C4-2B (cell line): ENCODE measurements around the gene NMUR1.

Experiments
- H3K27ac ChIP-seq: fragments of 450-650 bp; 2 replicates; pipeline ENCODE4 v1.5.1; 2017
- ZFX ChIP-seq: fragments of 450-650 bp; IDR thresholded peaks from 2 replicates; pipeline ENCODE4 v1.6.1; 2017
- TF ChIP-seq, protein P1 (sequence below): fragments of 450-650 bp; conservative IDR thresholded peaks from 2 replicates; pipeline ENCODE4 v1.5.1; 2017; ENCODE audit warnings: mild to moderate bottlenecking

NMUR1 gene

DNA sequence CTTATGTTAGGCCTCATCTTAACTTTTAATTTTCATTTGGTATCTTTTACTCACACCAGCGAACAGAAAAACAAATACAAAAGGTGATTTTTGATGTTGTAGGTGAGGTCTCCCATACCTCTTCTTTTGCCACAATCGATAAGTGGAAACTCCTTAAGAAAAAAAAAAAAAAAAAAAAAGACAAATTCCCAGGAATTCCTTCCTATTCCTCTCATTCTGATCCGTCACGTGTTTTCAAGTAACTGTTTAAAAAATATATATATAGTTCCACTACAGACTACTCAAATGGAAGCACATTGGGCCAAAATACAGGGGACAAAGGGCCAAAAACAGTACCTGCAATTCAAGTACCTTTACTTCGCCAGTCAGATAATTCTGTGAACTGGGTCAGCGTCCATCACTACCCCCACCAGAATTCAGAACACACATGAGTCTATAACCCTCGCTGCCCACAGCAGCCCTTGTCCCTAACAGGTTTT, 16.5 kb downstream of the NMUR1 start:
- peak overlapping the region; percentile 95 for H3K27ac ChIP-seq
- TF ChIP-seq, protein P1, sequence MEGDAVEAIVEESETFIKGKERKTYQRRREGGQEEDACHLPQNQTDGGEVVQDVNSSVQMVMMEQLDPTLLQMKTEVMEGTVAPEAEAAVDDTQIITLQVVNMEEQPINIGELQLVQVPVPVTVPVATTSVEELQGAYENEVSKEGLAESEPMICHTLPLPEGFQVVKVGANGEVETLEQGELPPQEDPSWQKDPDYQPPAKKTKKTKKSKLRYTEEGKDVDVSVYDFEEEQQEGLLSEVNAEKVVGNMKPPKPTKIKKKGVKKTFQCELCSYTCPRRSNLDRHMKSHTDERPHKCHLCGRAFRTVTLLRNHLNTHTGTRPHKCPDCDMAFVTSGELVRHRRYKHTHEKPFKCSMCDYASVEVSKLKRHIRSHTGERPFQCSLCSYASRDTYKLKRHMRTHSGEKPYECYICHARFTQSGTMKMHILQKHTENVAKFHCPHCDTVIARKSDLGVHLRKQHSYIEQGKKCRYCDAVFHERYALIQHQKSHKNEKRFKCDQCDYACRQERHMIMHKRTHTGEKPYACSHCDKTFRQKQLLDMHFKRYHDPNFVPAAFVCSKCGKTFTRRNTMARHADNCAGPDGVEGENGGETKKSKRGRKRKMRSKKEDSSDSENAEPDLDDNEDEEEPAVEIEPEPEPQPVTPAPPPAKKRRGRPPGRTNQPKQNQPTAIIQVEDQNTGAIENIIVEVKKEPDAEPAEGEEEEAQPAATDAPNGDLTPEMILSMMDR: no peak
- TF ChIP-seq ZFX: no peak

DNA sequence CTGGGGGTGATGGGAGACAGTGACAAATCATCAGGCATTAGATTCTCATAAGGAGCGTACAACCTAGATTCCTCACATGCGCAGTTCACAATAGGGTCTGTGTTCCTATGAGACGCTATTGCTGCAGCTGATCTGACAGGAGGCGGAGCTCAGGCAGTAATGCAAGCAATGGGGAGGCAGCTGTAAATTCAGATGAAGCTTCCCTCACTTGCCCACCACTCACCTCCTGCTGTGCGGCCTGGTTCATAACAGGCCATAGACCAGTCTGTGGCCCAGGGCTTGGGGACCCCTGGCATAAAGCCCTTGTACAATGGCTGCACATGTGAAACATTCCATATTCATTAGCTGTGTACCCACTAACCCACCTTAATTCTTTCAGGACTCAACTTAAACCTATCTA, 18.0 kb downstream of the NMUR1 start:
- TF ChIP-seq ZFX: no peak
- TF ChIP-seq, protein P1: no peak
- H3K27ac ChIP-seq: no peak overlapping the region

DNA sequence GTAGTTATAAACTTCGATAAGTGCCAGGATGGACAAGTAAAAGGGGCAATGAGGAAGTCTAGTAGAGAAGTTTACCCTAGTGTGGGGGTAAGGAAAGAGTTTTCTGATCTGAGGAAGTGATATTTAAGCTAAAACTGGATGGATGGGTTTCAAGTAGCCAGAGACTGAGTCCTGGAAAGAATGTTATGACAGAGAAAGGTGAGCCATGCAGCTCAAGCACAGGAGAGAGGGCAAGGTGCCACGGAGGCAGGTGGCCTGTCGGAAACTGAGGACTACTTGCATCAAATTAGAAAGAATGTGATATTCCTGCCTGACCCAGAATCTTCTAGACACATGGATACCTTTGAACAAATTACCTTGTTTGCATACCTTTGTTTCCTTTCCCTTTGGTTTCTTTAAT, 26.5 kb downstream of the NMUR1 start:
- TF ChIP-seq ZFX: no peak
- TF ChIP-seq, protein P1: no peak
- H3K27ac ChIP-seq: no peak overlapping the region

DNA sequence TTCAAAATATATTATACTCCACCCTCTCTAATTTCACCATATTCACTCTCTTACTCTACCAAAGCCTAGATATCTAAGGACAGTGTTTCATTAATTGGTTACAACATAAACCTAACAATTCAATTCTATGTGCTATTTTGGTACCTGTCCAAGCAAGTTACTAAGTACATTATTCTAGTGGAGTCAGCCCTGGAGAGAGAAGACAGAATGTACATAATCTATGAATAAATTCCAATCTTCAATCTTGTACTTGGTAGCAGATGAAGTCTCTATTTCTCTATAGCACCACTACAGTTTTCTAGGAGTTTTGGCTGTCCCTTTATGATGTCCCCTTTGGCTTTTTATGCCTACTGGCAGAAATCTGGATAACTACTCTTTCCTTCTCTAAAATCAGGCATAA, 27.6 kb downstream of the NMUR1 start:
- TF ChIP-seq, protein P1: no peak
- TF ChIP-seq ZFX: no peak
- no peak overlapping the region for H3K27ac ChIP-seq

DNA sequence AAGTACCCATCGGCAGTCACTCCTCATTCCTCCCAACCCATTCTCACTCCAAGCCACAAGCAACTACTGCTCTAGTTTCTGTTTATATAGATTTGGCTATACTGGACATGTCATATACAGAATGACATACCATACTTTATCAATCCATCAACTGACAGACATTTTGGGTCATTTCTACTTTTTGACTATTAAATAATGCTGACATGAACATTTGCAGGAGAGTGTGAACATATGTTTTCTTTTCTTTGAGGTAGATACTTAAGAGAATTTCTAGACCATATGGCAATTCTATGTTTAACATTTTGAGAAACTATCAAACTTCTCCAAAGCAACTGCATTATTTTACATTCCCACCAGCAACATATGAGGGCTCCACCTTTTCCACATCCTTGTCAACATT, 32.6 kb downstream of the NMUR1 start:
- TF ChIP-seq, protein P1: no peak
- H3K27ac ChIP-seq: no peak overlapping the region

DNA sequence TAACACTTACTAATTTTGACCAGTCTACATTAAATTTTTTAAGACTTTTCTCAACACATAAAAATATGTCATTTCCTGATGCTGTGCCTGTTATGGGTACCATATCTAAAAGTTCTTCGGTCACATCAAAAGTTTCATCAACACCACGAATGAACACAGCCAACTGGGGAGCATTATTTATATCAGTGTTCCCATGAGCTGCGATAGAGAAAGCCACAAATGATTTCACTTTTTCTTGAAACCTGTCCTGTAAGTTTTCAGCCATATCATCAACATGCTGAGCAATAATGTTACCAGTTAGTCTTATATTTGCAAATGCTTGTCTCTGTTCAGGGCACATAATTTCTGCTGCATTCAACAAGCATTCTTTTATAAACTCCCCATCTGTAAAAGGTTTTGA, 35.6 kb downstream of the NMUR1 start:
- TF ChIP-seq, protein P1: no peak
- no peak for TF ChIP-seq ZFX
- no peak overlapping the region for H3K27ac ChIP-seq

DNA sequence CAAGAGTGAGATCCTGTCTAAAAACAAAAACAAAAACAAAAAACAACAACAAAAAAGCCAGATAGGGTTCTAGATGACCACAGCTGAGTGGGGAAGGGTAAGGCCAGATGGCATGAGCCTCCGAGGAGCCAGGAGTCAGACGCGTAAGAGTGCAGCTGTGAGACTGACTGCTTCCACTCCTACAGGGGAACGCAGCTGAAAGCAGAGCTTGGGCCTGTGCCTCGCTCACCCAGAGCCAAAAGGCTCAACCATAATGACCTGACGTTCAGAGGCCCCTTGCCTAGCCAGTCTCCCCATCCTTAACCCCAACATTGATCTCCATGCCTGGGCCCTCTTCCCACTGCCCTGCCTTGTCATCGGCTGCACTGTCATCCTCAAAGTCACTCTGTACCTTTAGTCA, 39.4 kb downstream of the NMUR1 start:
- TF ChIP-seq, protein P1: no peak
- no peak for TF ChIP-seq ZFX

More for the DNA sequence above, 39.4 kb downstream of the NMUR1 start:
- H3K27ac ChIP-seq: no peak overlapping the region
